Measurements from ENCODE around the gene MYO1A. TPM values are rescaled to one million over a fixed set of nuclear protein-coding genes. Genes with fewer than 3 reads are reported as not detected.

The MYO1A gene
- total and polyA plus RNA-seq, 2 of the 13 experiments (the other 11 are each of a cell fraction or from before 2014, with no cell fraction given): 5.3 to 6.0 TPM

GRCh38 chr12:57078519-57079404, 28.8 kb upstream of the MYO1A start, which contains the start of gene NEMP1 (continued):
- TF ChIP-seq PRDM10 (CRISPR knock-in tag; IDR thresholded peaks at IDR 0.05; ENCODE audit: low read depth) (0 out of 2 replicates have a peak, but pooled peaks have one; percentile 29), ZNF446 (CRISPR knock-in tag; IDR thresholded peaks at IDR 0.05) (no peak), ZNF547 (CRISPR knock-in tag; IDR thresholded peaks at IDR 0.05) (0 out of 2 replicates have a peak, but pooled peaks have one; percentile 46), ZNF275 (CRISPR knock-in tag; IDR thresholded peaks at IDR 0.05; ENCODE audit: borderline replicate concordance) (no peak), RNF2 (conservative IDR thresholded peaks at IDR 0.05; ENCODE audit: low read depth) (peak; percentile 67; the same call in 1 of the 2 replicates), CAMTA2 (CRISPR knock-in tag; IDR thresholded peaks at IDR 0.05; ENCODE audit: borderline replicate concordance) (no peak), ZNF660 (CRISPR knock-in tag; IDR thresholded peaks at IDR 0.05; ENCODE audit: borderline replicate concordance, low read depth) (no peak), ATF6 (CRISPR knock-in tag; conservative IDR thresholded peaks at IDR 0.05) (no peak), HBP1 (CRISPR knock-in tag; IDR thresholded peaks at IDR 0.05; ENCODE audit: low read depth) (peak; percentile 92), SIN3B (IDR thresholded peaks at IDR 0.05; ENCODE audit: low read length) (peak; percentile 96), PRMT3 (CRISPR knock-in tag; IDR thresholded peaks at IDR 0.05; ENCODE audit: borderline replicate concordance, low read depth) (no peak), DPF2 (CRISPR knock-in tag; IDR thresholded peaks at IDR 0.05; ENCODE audit: borderline replicate concordance, low read depth) (no peak), PAWR (CRISPR knock-in tag; IDR thresholded peaks at IDR 0.05; ENCODE audit: borderline replicate concordance) (no peak), ZNF382 (CRISPR knock-in tag; IDR thresholded peaks at IDR 0.05; ENCODE audit: borderline replicate concordance) (no peak), ZNF350 (CRISPR knock-in tag; IDR thresholded peaks at IDR 0.05; ENCODE audit: borderline replicate concordance, low read depth) (no peak; the same call in none of the 2 replicates)

All from HepG2 (cell line).